ENCODE data around the gene MARCHF9.

GRCh38 chr12:57713209-57713608 lies 41.7 kb upstream of the MARCHF9 start:
- no peak for TF ChIP-seq CTCF (conservative IDR thresholded peaks at IDR 0.05)
- TF ChIP-seq EZH2 (IDR thresholded peaks at IDR 0.05; ENCODE audit: low read depth), result no peak
